HK-2 (cell line): ENCODE data around the gene CLDN1.

Source experiments
- DNase-seq: peaks from one replicate; pipeline ENCODE4 v3.0.0-alpha.2; 2018; ENCODE audit not compliant: unreplicated experiment

The CLDN1 gene

GRCh38 chr3:190330936-190331734 lies 8.9 kb upstream of the CLDN1 start:
- no peak for DNase-seq

GRCh38 chr3:190326930-190327329 lies 4.7 kb upstream of the CLDN1 start:
- no peak for DNase-seq

- no peak for DNase-seq
Measured at GRCh38 chr3:190326361-190326760, 4.1 kb upstream of the CLDN1 start.

GRCh38 chr3:190325923-190326322 lies 3.7 kb upstream of the CLDN1 start:
- DNase-seq = no peak

GRCh38 chr3:190323246-190323626 lies 990 bp upstream of the CLDN1 start:
- DNase-seq = no peak

- no peak for DNase-seq
Measured at GRCh38 chr3:190322604-190323245, 479 bp upstream of the CLDN1 start.

GRCh38 chr3:190320594-190321362 lies 1.5 kb downstream of the CLDN1 start:
- no peak for DNase-seq

- no peak for DNase-seq
Measured at GRCh38 chr3:190319660-190320059, 2.6 kb downstream of the CLDN1 start.

GRCh38 chr3:190318666-190319065 lies 3.6 kb downstream of the CLDN1 start:
- DNase-seq = no peak

GRCh38 chr3:190314741-190315140 lies 7.5 kb downstream of the CLDN1 start:
- DNase-seq = no peak

- no peak for DNase-seq
Measured at GRCh38 chr3:190309414-190309813, 12.8 kb downstream of the CLDN1 start.

GRCh38 chr3:190308154-190308553 lies 14.1 kb downstream of the CLDN1 start:
- no peak for DNase-seq

GRCh38 chr3:190307164-190307545 lies 15.1 kb downstream of the CLDN1 start:
- no peak for DNase-seq

- no peak for DNase-seq
Measured at GRCh38 chr3:190306513-190307163, 15.6 kb downstream of the CLDN1 start.

- DNase-seq = no peak
Measured at GRCh38 chr3:190306026-190306425, 16.2 kb downstream of the CLDN1 start.

GRCh38 chr3:190305406-190305805 lies 16.8 kb downstream of the CLDN1 start:
- no peak for DNase-seq

- DNase-seq = no peak
Measured at GRCh38 chr3:190303884-190304283, 18.4 kb downstream of the CLDN1 start.

- no peak for DNase-seq
Measured at GRCh38 chr3:190302212-190302867, 19.9 kb downstream of the CLDN1 start.

- DNase-seq = no peak
Measured at GRCh38 chr3:190301591-190301990, 20.7 kb downstream of the CLDN1 start.

GRCh38 chr3:190299969-190300368 lies 22.3 kb downstream of the CLDN1 start:
- no peak for DNase-seq

GRCh38 chr3:190294030-190294429 lies 28.2 kb downstream of the CLDN1 start:
- no peak for DNase-seq

- no peak for DNase-seq
Measured at GRCh38 chr3:190293621-190294020, 28.6 kb downstream of the CLDN1 start.
